Fibroblast of pulmonary artery (primary cell): Measurements from ENCODE around the gene IQUB.
A peak's percentile ranks its signal among the peaks of the same experiment; 100 is the strongest.
"Not testable (repeated sequence)": the region's sequence is repeated elsewhere in the genome, so short reads cannot be mapped to it uniquely, and the experiment has no call there.

ENCODE experiments used
- DNase-seq: peaks from one replicate; pipeline ENCODE4 v3.0.0-alpha.2; 2010; ENCODE audit warnings: low read depth
- H3K4me3 ChIP-seq: replicated peaks from 2 replicates; pipeline ENCODE4 v1.5.1; 2011; ENCODE audit warnings: low read depth, mild to moderate bottlenecking, control low read depth, low read length, moderate library complexity
- TF ChIP-seq, protein P1 (sequence below): IDR thresholded peaks from 2 replicates; pipeline ENCODE4 v1.5.1; 2011; ENCODE audit warnings: mild to moderate bottlenecking, control low read depth, low read length, inconsistent platforms; ENCODE audit errors: missing control alignments

IQUB gene

DNA sequence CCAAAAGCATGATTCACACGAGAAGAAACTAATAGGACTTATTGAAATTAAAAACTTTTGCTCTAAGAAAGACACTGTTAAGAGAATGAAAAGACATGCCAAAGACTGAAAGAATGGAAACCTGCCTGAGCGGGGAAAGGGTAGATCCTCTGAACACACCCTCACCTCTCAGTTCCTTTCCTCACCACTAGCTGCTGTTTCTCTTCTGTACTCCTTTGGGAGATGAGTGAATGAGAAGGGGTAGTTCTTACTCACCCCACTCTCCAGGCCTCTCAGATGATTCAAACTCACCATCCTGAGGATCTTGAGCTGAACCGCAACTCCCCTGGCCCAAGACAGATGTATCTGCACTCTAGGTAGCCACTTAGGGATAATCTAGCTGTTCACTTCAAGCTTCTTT is 41.9 kb downstream of the IQUB start:
- DNase-seq = no peak
- TF ChIP-seq, protein P1, sequence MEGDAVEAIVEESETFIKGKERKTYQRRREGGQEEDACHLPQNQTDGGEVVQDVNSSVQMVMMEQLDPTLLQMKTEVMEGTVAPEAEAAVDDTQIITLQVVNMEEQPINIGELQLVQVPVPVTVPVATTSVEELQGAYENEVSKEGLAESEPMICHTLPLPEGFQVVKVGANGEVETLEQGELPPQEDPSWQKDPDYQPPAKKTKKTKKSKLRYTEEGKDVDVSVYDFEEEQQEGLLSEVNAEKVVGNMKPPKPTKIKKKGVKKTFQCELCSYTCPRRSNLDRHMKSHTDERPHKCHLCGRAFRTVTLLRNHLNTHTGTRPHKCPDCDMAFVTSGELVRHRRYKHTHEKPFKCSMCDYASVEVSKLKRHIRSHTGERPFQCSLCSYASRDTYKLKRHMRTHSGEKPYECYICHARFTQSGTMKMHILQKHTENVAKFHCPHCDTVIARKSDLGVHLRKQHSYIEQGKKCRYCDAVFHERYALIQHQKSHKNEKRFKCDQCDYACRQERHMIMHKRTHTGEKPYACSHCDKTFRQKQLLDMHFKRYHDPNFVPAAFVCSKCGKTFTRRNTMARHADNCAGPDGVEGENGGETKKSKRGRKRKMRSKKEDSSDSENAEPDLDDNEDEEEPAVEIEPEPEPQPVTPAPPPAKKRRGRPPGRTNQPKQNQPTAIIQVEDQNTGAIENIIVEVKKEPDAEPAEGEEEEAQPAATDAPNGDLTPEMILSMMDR = peak; percentile 19
- no peak overlapping the region for H3K4me3 ChIP-seq

DNA sequence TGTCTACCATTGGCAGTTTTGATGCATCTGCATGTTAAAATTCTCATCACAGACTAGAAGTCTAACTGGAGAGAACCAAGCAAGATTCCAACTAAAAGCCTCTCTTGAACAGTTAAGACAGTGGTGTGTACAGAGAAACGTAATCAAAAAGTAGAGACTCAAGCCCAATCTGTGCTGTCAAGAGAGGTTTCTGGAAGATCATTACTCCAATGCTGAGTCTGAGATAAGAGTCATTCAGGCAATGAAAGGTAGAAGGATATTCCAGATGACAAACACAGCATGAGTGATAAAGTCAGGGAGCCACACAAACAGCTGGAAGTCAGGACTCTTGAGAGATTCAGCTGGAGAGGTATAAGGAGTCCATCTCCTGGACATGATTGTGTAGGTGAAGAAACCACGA is 48.7 kb downstream of the IQUB start:
- TF ChIP-seq, protein P1 = no peak
- DNase-seq = no peak
- H3K4me3 ChIP-seq = no peak overlapping the region

DNA sequence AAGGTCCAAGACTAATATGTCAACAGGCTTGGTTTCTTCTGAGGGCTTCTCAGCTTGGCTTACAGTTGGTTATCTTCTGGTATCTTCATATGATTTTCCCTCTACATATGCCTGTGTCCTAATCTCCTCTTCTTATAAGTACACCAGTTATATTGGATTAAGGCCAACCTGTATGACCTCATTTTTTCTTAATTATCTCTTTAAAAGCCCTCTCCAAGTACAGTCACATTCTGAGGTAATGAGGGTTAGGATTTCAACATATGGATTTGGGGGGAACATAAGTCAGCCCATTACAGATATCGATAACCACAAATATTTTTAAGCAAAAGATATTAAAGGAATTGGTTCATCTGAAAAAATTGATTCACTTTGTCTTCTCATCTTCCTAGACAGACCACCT is 49.2 kb downstream of the IQUB start:
- TF ChIP-seq, protein P1 = no peak
- H3K4me3 ChIP-seq = no peak overlapping the region
- DNase-seq = peak; percentile 6

DNA sequence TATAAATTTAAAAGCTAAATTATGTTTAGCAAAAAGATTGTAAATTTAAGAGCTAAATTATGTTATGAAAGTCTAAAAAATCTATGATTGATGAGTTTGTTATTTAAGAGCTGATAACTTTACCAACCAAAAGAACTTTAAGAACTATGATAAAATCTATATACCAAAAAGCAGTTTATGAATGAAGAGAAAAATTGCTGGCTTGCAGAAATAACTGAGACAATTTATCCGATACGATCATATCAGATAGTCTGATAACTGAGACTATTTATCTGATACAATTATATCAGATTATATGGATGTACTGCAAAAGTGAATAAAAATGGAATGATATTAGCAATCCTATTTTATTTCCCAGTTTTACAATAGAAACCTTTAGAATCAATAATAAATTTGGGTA is 50.2 kb downstream of the IQUB start:
- no peak overlapping the region for H3K4me3 ChIP-seq
- TF ChIP-seq, protein P1 = no peak
- no peak for DNase-seq

DNA sequence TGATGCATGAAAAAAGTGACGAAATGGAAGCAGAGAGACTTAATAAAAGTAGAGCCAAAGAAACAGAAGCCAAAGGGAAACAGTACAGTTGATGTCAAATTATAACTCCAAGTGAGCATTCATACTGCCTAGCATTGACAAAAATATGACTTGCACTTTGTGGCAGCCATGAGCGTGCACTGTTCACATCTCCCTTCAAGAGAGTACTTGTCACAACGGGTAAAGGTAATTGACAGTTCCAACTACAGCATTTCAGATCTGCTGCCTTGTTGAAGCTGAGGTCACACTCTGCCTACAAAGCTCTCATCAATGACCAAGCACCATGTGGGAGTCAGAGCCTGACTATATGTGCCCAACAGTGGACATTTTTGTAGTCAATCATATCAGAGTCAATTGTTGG is 54.3 kb downstream of the IQUB start:
- H3K4me3 ChIP-seq = no peak overlapping the region
- TF ChIP-seq, protein P1 = no peak
- no peak for DNase-seq

DNA sequence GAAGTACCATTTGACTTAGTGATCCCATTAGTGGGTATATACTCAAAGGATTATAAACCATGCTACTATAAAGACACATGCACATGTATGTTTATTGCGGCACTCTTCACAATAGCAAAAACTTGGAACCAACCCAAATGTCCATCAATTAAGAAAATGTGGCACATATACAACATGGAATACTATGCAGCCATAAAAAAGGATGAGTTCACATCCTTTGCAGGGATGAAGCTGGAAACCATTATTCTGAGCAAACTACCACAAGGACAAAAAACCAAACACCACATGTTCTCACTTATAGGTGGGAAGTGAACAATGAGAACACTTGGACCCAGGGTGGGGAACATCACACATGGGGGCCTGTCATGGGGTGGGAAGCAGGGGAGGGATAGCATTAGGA is 56.3 kb downstream of the IQUB start:
- H3K4me3 ChIP-seq, DNase-seq: not testable (repeated sequence)

DNA sequence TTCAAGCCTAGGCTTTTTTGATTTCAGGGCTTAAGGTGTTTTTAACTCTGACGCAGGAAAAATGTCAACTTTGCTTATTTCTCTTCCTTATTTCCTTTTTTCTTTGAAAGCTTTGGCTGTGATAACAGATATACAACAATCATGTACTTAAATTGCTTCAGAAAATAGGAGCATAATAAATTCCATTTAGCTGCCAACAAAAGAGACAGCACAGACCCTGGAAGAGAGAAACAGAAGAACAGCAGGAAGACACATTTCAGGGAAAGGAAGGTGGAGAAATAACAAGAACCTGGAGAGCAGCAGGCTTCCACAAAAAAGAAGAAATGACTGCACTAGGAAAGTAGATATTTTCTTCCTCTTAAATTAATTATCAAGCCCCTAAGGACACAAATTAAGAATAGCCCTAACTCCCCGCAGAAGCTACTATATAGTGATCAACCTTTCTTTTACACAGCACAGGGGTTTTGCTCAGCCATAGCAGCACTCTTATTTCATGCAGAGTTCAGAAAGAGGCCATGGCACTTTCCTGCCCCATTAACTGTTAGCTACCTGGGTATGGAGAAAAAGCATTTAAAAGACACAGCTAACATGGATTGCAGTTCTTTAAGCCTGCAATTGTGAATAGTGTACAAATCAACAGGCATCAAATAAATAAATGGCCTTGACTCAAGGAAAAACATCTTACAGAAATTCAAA is 61.5 kb downstream of the IQUB start:
- TF ChIP-seq, protein P1 = no peak
- no peak overlapping the region for H3K4me3 ChIP-seq
- no peak for DNase-seq

DNA sequence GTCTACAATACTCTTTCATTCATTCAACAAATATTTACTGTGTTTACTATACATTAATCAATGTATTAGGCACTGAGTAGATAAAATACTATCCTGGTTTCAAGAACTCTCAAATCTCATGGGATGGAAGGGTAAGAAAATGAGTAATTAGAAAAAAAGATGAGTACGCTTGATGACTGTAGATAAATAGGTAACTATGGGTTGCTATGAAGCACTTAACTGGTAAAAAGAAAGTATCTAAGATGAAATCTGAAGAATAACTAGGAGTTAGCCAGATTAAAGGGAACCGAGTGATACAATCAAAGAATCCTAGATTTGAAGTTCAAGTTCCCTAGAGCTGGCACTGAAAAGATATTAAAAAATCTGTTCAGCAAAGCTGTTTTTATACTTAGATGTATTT is 62.1 kb downstream of the IQUB start:
- no peak overlapping the region for H3K4me3 ChIP-seq
- DNase-seq = no peak
- TF ChIP-seq, protein P1 = no peak
